HL-60 (cell line): ENCODE results near the gene BIRC5.

Source experiments
- DNase-seq, 2 experiments: peaks; one replicate each; pipeline ENCODE4 v3.0.0-alpha.2; 2010 to 2020; ENCODE audit warnings: low read depth in 1 of 2, low spot score in 1 of 2
- H3K27ac ChIP-seq: fragments of 250-450 bp; sonication (Bioruptor Pico); replicated peaks from 2 replicates; pipeline ENCODE4 v1.5.1; 2020; ENCODE audit warnings: mild to moderate bottlenecking, moderate library complexity
- H3K27me3 ChIP-seq: fragments of 250-450 bp; sonication (Bioruptor Pico); 2 replicates; pipeline ENCODE4 v1.5.1; 2021; ENCODE audit warnings: mild to moderate bottlenecking, moderate library complexity; ENCODE audit not compliant: insufficient read depth, poor library complexity, severe bottlenecking
- H3K4me3 ChIP-seq: replicated peaks from 2 replicates; pipeline ENCODE4 v1.5.1; 2011; ENCODE audit warnings: mild to moderate bottlenecking, control low read depth, low read length; ENCODE audit not compliant: insufficient read depth
- CTCF ChIP-seq: IDR thresholded peaks from one replicate; pipeline ENCODE4 v1.5.1; 2011; ENCODE audit warnings: low read length, control low read depth, inconsistent platforms; ENCODE audit not compliant: insufficient read depth
- GABPA ChIP-seq: IDR thresholded peaks from 2 replicates; pipeline ENCODE4 v1.6.1; 2012; ENCODE audit warnings: low read depth
- POLR2AphosphoS5 ChIP-seq: IDR thresholded peaks from 2 replicates; pipeline ENCODE4 v1.6.1; 2012; ENCODE audit warnings: low read depth
- REST ChIP-seq: IDR thresholded peaks from 2 replicates; pipeline ENCODE4 v1.6.1; 2012; ENCODE audit warnings: low read depth; ENCODE audit not compliant: insufficient replicate concordance
- SPI1 ChIP-seq: IDR thresholded peaks from 2 replicates; pipeline ENCODE4 v1.6.1; 2012; ENCODE audit warnings: low read depth, mild to moderate bottlenecking, borderline replicate concordance

Gene BIRC5

GRCh38 chr17:78224231-78225087, 10.4 kb downstream of the BIRC5 start:
- no peak overlapping the region for H3K4me3 ChIP-seq
- H3K27me3 ChIP-seq = peaks cover 10% of the 10 kb centered on the region
- no peak for TF ChIP-seq REST
- TF ChIP-seq CTCF = no peak
- no peak for TF ChIP-seq GABPA
- no peak for TF ChIP-seq POLR2AphosphoS5
- no peak for TF ChIP-seq SPI1
- H3K27ac ChIP-seq = no peak overlapping the region
- no peak for DNase-seq

- no peak overlapping the region for H3K27ac ChIP-seq
- TF ChIP-seq GABPA = no peak
- no peak for TF ChIP-seq SPI1
- no peak for TF ChIP-seq REST
- no peak for TF ChIP-seq CTCF
- TF ChIP-seq POLR2AphosphoS5 = no peak; the same call in 1 of the 2 replicates
- H3K27me3 ChIP-seq = peaks cover 11% of the 10 kb centered on the region
- DNase-seq = no peak
- no peak overlapping the region for H3K4me3 ChIP-seq
Measured at GRCh38 chr17:78225088-78225865, 11.2 kb downstream of the BIRC5 start.

GRCh38 chr17:78226055-78226758, 12.2 kb downstream of the BIRC5 start:
- TF ChIP-seq REST = no peak
- no peak for TF ChIP-seq GABPA
- no peak for TF ChIP-seq CTCF
- TF ChIP-seq SPI1 = no peak
- TF ChIP-seq POLR2AphosphoS5 = no peak

More at GRCh38 chr17:78226055-78226758, 12.2 kb downstream of the BIRC5 start:
- no peak overlapping the region for H3K4me3 ChIP-seq
- no peak overlapping the region for H3K27ac ChIP-seq
- DNase-seq = no peak
- peaks cover 21% of the 10 kb centered on the region for H3K27me3 ChIP-seq
